BE2C (cell line): ENCODE measurements around the gene ZSCAN25.

Experiments used
- DNase-seq: peaks from one replicate; pipeline ENCODE4 v3.0.0-alpha.2; 2020
- H3K27me3 ChIP-seq: fragments of 250-450 bp; sonication (Bioruptor Pico); 2 replicates; pipeline ENCODE4 v1.5.1; 2020; ENCODE audit warnings: mild to moderate bottlenecking
- H3K36me3 ChIP-seq: fragments of 250-450 bp; sonication (Bioruptor Pico); 2 replicates; pipeline ENCODE4 v1.5.1; 2020; ENCODE audit warnings: mild to moderate bottlenecking
- H3K4me1 ChIP-seq: fragments of 250-450 bp; sonication (Bioruptor Pico); 2 replicates; pipeline ENCODE4 v1.5.1; 2020
- H3K4me3 ChIP-seq: 2 replicates; pipeline ENCODE4 v1.5.1; 2011; ENCODE audit warnings: low read depth, low read length
- H3K9me3 ChIP-seq: fragments of 250-450 bp; sonication (Bioruptor Pico); 2 replicates; pipeline ENCODE4 v1.5.1; 2020
- TF ChIP-seq, protein P1 (sequence below): IDR thresholded peaks from 2 replicates; pipeline ENCODE4 v1.5.1; 2012; ENCODE audit warnings: mild to moderate bottlenecking, low read depth, low read length

The ZSCAN25 gene

DNA sequence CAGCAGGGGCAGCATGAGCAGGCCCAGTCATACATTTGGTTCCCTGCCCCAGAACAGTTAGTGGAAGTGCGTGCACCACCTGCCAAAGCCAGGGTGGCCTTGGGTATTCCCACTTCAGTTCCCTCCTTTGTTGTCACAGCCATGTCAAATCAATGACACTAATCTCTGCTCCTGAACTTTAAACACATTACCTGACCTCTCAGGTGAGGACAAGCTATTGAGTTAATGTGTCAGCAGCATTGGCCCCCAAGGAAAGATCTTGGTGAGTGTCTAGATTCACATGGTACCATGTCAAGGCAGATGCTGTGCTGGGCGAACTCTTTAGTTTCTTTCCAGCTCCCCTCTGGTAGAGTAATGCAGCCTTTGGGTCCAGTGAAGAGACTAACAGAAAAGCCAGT lies 60.9 kb downstream of the ZSCAN25 start:
- DNase-seq: no peak
- no peaks in the 10 kb centered on the region for H3K4me1 ChIP-seq
- TF ChIP-seq, protein P1, sequence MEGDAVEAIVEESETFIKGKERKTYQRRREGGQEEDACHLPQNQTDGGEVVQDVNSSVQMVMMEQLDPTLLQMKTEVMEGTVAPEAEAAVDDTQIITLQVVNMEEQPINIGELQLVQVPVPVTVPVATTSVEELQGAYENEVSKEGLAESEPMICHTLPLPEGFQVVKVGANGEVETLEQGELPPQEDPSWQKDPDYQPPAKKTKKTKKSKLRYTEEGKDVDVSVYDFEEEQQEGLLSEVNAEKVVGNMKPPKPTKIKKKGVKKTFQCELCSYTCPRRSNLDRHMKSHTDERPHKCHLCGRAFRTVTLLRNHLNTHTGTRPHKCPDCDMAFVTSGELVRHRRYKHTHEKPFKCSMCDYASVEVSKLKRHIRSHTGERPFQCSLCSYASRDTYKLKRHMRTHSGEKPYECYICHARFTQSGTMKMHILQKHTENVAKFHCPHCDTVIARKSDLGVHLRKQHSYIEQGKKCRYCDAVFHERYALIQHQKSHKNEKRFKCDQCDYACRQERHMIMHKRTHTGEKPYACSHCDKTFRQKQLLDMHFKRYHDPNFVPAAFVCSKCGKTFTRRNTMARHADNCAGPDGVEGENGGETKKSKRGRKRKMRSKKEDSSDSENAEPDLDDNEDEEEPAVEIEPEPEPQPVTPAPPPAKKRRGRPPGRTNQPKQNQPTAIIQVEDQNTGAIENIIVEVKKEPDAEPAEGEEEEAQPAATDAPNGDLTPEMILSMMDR: no peak
- H3K4me3 ChIP-seq: no peak overlapping the region
- no peaks in the 10 kb centered on the region for H3K36me3 ChIP-seq
- H3K27me3 ChIP-seq: peaks cover 9% of the 10 kb centered on the region
- H3K9me3 ChIP-seq: no peaks in the 10 kb centered on the region

DNA sequence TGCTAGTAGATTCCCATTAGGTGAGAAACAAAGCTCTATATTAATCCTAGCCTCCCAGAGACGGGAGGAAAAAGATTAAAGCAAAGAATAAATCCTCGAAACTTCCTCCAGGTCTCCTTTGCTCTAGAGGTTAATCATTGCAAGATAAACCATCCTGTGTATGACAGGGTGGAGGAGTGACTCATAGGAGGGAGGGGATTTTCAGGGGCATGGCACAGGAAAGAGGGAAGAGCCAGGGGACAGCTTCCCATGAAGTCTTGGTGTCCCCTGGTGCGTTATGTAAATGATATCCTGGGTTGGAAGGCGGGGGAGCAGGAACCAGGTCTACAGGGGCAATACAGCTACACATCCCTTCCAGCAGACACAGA lies 62.3 kb downstream of the ZSCAN25 start:
- H3K4me3 ChIP-seq: peak overlapping the region; percentile 6; the same call in 1 of the 2 replicates
- H3K27me3 ChIP-seq: peaks cover 9% of the 10 kb centered on the region
- no peaks in the 10 kb centered on the region for H3K9me3 ChIP-seq
- no peaks in the 10 kb centered on the region for H3K36me3 ChIP-seq
- DNase-seq: peak; percentile 11
- no peaks in the 10 kb centered on the region for H3K4me1 ChIP-seq
- TF ChIP-seq, protein P1: no peak

DNA sequence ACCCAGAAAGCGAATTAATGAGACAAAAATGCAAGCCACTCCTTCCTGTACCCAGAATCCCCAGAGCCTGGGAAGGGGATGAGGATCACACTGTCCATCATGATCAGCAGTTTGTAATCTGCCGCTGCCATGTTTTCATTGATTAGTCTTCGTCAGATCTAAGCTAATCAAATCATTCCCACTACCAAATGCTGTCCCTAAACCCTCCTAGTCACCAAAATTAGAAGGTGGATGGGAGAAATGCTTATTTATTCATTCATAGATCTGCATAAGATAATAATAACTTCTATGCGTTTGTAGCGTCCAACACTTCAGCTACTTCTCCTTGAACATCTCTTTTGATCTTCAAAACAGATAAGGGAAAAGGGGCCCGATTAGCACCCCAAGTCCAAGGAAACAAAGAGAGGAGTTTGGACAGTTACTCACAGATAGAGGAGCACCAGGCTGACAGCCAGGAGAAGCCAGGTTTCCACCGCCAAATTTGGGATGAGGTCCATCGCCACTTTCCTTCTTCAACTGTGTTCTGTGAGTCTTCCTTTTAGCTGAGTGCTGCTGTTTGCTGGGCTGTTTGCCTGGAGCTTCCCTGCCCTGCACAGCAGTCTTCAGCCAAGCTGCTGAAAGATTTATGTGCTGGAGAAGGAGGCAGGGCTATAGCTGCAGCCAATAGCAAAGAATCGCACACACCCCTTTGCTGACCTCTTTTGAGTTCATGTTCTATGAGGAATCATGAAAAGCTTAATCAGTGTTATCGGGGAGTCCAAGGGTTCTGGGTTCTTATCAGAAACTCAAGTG lies 62.9 kb downstream of the ZSCAN25 start, which contains the start of gene CYP3A5:
Gene CYP3A5 (minus strand): TSS at position 597 of the 792 bp plus-strand sequence. CDS start 100 bp downstream, at position 497.
- Histone ChIP-seq H3K4me3 (peak within 1 kb of the TSS; percentile 6), H3K9me3 (no peaks in the 10 kb centered on the region), H3K36me3 (no peaks in the 10 kb centered on the region), H3K4me1 (no peaks in the 10 kb centered on the region), H3K27me3 (peaks cover 9% of the 10 kb centered on the region)
- TF ChIP-seq, protein P1: no peak
- DNase-seq: no peak
